Adipose tissue (tissue), 3 donors: Measurements from ENCODE around the gene SULF2. TPM values are rescaled to one million over a fixed set of nuclear protein-coding genes. Genes with fewer than 3 reads are reported as not detected.

Experiments used
- H3K27ac ChIP-seq: one replicate; pipeline ENCODE4 v1.5.1; 2013; ENCODE audit warnings: low read depth, low read length
- WGBS, 3 donors: extraction: QIAGEN DNeasy Blood & Tissue Kit; methylation state at CpG; one replicate each; pipeline ENCODE4 v1.1.7; 2013; 5-methylcytosine and 5-hydroxymethylcytosine counted together
- polyA plus RNA-seq, 3 donors: library from polyadenylated mRNA; stranded (reverse); fragments of 200-250 nt; gene quantifications; one replicate each; pipeline ENCODE4 v1.2.3, GENCODE V29; 2013
- donor health status: healthy with polysubstance abuse.
- donor health status: Bipolar disorder and iron deficiency.
- donor health status: healthy.

The SULF2 gene
- polyA plus RNA-seq, 3 donors = 8.1 to 57.0 (median 41.0) TPM

DNA sequence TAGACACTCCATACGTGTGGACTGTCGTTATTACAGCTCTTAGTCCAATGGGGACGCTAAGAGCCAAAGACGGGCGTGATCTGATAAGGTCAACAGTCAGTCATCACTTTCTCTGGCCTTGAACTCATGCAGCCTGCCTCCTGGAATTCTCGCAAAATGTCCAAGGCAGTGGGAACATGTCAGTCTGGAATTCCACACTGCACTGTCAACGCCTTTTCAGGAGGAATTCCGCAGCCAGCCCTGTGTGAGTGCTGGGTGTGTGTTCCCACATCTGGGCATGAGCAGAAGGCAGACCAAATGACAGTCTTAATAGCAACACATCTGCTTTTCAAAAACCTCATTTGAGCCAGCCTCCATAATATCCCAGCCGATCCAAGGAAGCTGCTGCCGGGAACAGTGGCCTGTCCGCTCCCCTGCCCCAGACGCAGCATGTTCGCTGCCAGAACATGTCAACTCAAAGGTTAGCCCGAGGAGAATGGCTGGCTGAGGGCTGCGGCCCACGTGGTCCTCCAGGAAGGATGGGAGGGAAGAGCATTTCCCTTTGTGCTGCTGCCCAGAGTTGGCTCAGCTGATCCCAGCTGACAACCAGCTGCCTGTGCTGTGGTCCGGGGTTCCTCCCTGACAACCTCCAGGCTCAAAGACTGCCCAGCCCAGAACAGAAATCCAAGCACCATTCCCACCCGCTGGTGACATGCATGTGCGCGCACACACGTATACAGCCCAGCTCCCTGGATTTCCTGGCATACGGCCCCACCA, 103.1 kb downstream of the SULF2 start:
- 49 to 69% (median 52%) methylated on average over 22 of the region's 22 CpGs for WGBS, 3 donors
- no peak overlapping the region for H3K27ac ChIP-seq

GRCh38 chr20:47680804-47681529, 104.3 kb downstream of the SULF2 start:
- no peak overlapping the region for H3K27ac ChIP-seq
- WGBS, 3 donors = 78 to 93% (median 90%) methylated on average over 6 of the region's 6 CpGs

- 94 to 99% (median 96%) methylated on average over 4 of the region's 4 CpGs for WGBS, 3 donors
Measured at GRCh38 chr20:47679462-47679861, 105.8 kb downstream of the SULF2 start.

DNA sequence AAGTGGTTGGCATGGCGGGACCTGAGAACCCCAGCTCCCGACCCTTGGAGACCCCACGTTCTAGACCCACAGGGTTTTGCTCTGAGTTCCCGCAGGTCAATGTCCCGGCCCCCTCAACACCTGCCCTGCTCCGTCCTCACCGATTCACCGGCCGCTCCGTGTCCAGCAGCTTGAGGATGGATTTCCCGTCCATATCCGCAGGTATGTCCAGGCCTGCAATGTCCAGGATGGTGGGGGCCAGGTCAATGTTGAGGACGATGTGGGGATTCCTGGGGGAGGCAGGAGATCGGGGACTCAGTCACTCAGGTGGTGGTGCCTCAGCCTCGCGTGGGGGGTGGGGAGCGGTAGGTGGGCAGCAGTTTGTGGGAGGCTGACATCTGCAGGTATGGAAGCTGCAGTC, 106.7 kb downstream of the SULF2 start:
- 88 to 94% (median 92%) methylated on average over 17 of the region's 17 CpGs for WGBS, 3 donors
- H3K27ac ChIP-seq = no peak overlapping the region

More at GRCh38 chr20:47679462-47679861, 105.8 kb downstream of the SULF2 start:
- no peak overlapping the region for H3K27ac ChIP-seq

- 41 to 56% (median 49%) methylated on average over 15 of the region's 15 CpGs for WGBS, 3 donors
- H3K27ac ChIP-seq = no peak overlapping the region
Measured at GRCh38 chr20:47677635-47678453, 107.4 kb downstream of the SULF2 start.

DNA sequence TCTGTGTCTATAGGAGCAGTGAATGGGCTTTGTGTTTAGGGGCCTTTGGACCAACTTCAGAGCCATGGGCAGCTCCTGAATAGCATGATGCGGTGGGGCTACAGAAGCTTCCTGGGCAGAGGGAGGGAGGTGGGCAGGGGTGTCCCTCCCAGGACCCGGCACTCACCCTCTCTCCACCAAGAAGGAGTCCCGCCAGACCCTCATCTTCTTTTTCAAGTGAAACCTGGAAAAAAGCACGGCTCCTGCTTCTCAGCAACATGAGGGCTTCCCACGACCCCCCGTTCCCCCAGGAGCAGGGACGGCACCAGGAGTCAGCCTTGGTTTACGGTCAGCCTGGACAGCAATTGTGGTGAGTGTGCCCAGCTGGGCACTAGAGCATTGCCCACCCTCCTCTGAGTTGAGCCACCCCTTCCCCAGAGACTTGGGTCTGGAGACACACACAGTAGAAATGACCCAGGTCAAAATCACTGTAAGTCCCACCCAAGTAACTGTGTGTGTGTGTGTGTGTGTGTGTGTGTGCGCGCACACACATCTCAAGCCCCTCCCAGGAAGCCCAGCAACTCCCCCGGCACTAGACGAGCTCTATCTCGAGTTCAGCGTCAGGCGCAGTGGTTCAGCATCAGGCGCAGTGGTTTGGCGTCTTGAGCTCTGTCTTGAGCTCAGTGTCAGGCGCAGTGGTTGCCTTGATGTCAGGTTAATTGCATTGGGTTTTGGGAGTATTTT, 108.2 kb downstream of the SULF2 start:
- 70 to 75% (median 74%) methylated on average over 18 of the region's 18 CpGs for WGBS, 3 donors
- H3K27ac ChIP-seq = no peak overlapping the region

- no peak overlapping the region for H3K27ac ChIP-seq
- WGBS, 3 donors = 75 to 90% (median 88%) methylated on average over 20 of the region's 20 CpGs
Measured at GRCh38 chr20:47676219-47676721, 109.0 kb downstream of the SULF2 start.

- H3K27ac ChIP-seq = no peak overlapping the region
- WGBS, 3 donors = 90 to 92% (median 90%) methylated on average over 16 of the region's 16 CpGs
Measured at GRCh38 chr20:47675190-47676142, 109.8 kb downstream of the SULF2 start.

DNA sequence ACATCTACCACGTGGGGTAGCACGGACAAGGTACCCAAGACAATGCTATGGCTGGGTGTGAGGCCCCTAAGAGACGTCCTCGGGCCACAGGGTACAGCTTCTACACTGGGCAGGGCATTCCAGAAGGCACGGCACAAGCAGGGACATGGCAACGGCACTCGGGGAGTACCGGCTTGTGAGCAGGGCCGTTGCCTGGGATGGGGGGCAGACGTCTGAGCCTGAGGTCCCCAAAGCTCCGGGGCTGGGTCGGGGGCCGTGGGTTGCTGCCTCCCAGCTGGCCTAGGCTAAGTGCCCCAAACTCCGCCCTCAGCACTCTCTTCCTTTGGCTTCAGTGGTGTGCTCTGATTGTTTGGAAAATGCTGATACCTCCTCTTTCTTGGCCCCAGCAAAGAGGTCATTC, 110.6 kb downstream of the SULF2 start:
- no peak overlapping the region for H3K27ac ChIP-seq
- 73 to 89% (median 86%) methylated on average over 14 of the region's 14 CpGs for WGBS, 3 donors

DNA sequence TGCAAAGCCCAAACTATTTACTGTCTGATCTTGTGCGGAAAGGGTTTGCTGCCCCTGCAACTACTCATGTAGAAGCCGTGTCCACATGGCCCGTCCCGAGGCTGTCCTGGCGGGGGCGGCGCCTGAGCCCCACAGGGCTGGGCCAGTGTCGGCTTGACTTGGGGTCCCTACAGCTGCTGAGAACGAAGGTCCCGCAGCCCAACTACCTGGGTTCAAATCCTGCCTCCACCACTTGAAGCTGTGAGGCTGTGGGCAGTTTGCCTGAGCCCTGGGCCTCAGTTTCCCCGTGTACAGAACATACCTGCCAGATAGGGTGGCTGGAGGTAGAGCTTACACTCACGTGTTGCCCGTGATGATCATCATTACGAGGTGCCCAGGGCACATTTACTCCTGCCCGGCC, 111.1 kb downstream of the SULF2 start:
- H3K27ac ChIP-seq = no peak overlapping the region
- WGBS, 3 donors = 90 to 96% (median 95%) methylated on average over 15 of the region's 15 CpGs

- no peak overlapping the region for H3K27ac ChIP-seq
- WGBS, 3 donors = 87 to 96% (median 95%) methylated on average over 6 of the region's 6 CpGs
Measured at GRCh38 chr20:47673671-47673955, 111.7 kb downstream of the SULF2 start.

- WGBS, 3 donors = 89 to 95% (median 92%) methylated on average over 16 of the region's 16 CpGs
Measured at GRCh38 chr20:47672886-47673670, 112.2 kb downstream of the SULF2 start.

GRCh38 chr20:47672166-47672565, 113.1 kb downstream of the SULF2 start:
- WGBS, 3 donors = 84 to 96% (median 95%) methylated on average over 15 of the region's 15 CpGs
- H3K27ac ChIP-seq = no peak overlapping the region

More at GRCh38 chr20:47672886-47673670, 112.2 kb downstream of the SULF2 start:
- no peak overlapping the region for H3K27ac ChIP-seq

- no peak overlapping the region for H3K27ac ChIP-seq
- 95 to 96% (median 95%) methylated on average over 10 of the region's 10 CpGs for WGBS, 3 donors
Measured at GRCh38 chr20:47670913-47671312, 114.4 kb downstream of the SULF2 start.

GRCh38 chr20:47669927-47670890, 115.1 kb downstream of the SULF2 start:
- H3K27ac ChIP-seq = no peak overlapping the region
- WGBS, 3 donors = 81 to 93% (median 92%) methylated on average over 22 of the region's 22 CpGs
